B cell (primary cell): Measurements from ENCODE around the gene LNP1.

Experiments
- CTCF ChIP-seq: fragments of 200-600 bp; IDR thresholded peaks from one replicate; pipeline ENCODE4 v1.8.0; 2022; ENCODE audit warnings: antibody characterized with exemption, mild to moderate bottlenecking
- EZH2 ChIP-seq: IDR thresholded peaks from 2 replicates; pipeline ENCODE4 v1.6.1; 2012; ENCODE audit warnings: borderline replicate concordance, low read depth, mild to moderate bottlenecking, moderate library complexity, low read length; ENCODE audit not compliant: insufficient read depth, poor library complexity, severe bottlenecking

- TF ChIP-seq CTCF (no peak), EZH2 (no peak)
Observed at GRCh38 chr3:100440895-100441294, 39.6 kb downstream of the LNP1 start.
